SK-N-SH treated with all-trans-retinoic acid at 6 μM for 48 hours (cell line): ENCODE data around the gene PROCA1.

Source experiments
- ARNTL ChIP-seq: fragments of 450-650 bp; formaldehyde crosslinking; IDR thresholded peaks from 2 replicates; pipeline ENCODE4 v1.5.0; 2020; ENCODE audit warnings: low read depth, mild to moderate bottlenecking, moderate library complexity, borderline replicate concordance
- CSDC2 ChIP-seq: fragments of 250-450 bp; sonication (Bioruptor Pico); IDR thresholded peaks from 2 replicates; pipeline ENCODE4 v1.5.0; 2020; ENCODE audit warnings: mild to moderate bottlenecking, moderate library complexity
- TF ChIP-seq, protein P1 (sequence below): fragments of 250-450 bp; sonication (Bioruptor Pico); IDR thresholded peaks from 2 replicates; pipeline ENCODE4 v1.8.0; 2021; ENCODE audit warnings: low read depth, mild to moderate bottlenecking, moderate library complexity, borderline replicate concordance
- TF ChIP-seq, protein P2 (sequence below): fragments of 250-450 bp; sonication (Bioruptor Pico); IDR thresholded peaks from 2 replicates; pipeline ENCODE4 v1.5.1; 2021; ENCODE audit warnings: mild to moderate bottlenecking, moderate library complexity
- TF ChIP-seq, protein P3 (sequence below): fragments of 250-450 bp; sonication (Bioruptor Pico); IDR thresholded peaks from 2 replicates; pipeline ENCODE4 v1.8.0; 2020; ENCODE audit warnings: mild to moderate bottlenecking, moderate library complexity, borderline replicate concordance

DNA sequence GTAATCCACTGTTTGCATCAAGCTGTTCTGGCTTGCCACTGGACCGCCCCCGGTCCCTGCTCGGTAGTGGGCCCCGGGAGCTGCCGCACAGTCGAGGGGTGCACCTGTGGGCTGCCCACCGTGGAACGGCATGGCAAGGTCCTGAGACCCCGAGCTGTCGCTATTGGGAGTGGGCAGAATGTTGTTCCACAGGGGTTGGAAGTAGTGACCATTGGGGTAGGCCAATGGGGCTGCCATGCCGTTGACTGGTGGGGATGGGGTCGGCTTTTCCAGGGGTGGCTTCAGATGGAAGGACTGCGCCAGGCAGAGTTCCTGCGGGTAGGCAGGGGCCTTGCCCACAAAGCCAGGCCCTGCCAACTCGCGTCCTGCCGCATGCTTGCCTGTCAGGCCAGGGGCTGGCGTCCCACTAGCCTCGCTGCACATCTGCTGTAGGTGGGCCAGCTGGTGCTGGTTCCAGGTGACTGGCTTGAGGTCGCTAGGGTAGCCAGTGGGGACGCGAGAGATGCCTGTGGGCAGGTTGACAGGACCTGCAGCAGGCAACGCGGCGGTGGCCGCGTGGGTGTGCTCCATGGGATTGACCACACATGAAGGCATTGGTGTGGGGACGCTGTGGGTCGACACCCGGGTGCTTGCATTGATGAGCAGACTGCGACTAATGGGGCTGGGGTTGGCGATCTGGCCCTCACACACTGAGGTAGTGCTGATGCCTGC is 46.9 kb upstream of the PROCA1 start:
- TF ChIP-seq, protein P1, sequence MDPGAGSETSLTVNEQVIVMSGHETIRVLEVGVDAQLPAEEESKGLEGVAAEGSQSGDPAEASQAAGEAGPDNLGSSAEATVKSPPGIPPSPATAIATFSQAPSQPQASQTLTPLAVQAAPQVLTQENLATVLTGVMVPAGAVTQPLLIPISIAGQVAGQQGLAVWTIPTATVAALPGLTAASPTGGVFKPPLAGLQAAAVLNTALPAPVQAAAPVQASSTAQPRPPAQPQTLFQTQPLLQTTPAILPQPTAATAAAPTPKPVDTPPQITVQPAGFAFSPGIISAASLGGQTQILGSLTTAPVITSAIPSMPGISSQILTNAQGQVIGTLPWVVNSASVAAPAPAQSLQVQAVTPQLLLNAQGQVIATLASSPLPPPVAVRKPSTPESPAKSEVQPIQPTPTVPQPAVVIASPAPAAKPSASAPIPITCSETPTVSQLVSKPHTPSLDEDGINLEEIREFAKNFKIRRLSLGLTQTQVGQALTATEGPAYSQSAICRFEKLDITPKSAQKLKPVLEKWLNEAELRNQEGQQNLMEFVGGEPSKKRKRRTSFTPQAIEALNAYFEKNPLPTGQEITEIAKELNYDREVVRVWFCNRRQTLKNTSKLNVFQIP (CRISPR knock-in tag): no peak
- TF ChIP-seq CSDC2 (CRISPR knock-in tag): no peak
- TF ChIP-seq ARNTL (CRISPR knock-in tag): no peak
- TF ChIP-seq, protein P2, sequence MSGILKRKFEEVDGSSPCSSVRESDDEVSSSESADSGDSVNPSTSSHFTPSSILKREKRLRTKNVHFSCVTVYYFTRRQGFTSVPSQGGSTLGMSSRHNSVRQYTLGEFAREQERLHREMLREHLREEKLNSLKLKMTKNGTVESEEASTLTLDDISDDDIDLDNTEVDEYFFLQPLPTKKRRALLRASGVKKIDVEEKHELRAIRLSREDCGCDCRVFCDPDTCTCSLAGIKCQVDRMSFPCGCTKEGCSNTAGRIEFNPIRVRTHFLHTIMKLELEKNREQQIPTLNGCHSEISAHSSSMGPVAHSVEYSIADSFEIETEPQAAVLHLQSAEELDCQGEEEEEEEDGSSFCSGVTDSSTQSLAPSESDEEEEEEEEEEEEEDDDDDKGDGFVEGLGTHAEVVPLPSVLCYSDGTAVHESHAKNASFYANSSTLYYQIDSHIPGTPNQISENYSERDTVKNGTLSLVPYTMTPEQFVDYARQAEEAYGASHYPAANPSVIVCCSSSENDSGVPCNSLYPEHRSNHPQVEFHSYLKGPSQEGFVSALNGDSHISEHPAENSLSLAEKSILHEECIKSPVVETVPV (CRISPR knock-in tag): no peak
- TF ChIP-seq, protein P3, sequence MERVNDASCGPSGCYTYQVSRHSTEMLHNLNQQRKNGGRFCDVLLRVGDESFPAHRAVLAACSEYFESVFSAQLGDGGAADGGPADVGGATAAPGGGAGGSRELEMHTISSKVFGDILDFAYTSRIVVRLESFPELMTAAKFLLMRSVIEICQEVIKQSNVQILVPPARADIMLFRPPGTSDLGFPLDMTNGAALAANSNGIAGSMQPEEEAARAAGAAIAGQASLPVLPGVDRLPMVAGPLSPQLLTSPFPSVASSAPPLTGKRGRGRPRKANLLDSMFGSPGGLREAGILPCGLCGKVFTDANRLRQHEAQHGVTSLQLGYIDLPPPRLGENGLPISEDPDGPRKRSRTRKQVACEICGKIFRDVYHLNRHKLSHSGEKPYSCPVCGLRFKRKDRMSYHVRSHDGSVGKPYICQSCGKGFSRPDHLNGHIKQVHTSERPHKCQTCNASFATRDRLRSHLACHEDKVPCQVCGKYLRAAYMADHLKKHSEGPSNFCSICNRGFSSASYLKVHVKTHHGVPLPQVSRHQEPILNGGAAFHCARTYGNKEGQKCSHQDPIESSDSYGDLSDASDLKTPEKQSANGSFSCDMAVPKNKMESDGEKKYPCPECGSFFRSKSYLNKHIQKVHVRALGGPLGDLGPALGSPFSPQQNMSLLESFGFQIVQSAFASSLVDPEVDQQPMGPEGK (CRISPR knock-in tag): no peak
